Natural killer cell treated with Interleukin-12 subunit alpha and Interleukin-12 subunit beta and Interleukin-15 and Interleukin-18, amount 100 ng/mL, for 72 hours (primary cell): ENCODE measurements around the gene NCAM1. TPM values are rescaled to one million over a fixed set of nuclear protein-coding genes. Genes with fewer than 3 reads are reported as not detected.

ENCODE experiments used
- ATAC-seq, 2 donors: fragments of 150-1000 bp; cut with Tn5 transposase in 1 of 2; sonication (Bioruptor Pico), chemical (Tn5 transposase) in 1 of 2; 2 replicates each; pipeline ENCODE4 v1.10.0; 2021
- DNase-seq: peaks from one replicate; pipeline ENCODE4 v3.0.0; 2022; ENCODE audit warnings: low spot score
- H3K27ac Mint-ChIP-seq, 2 donors: 1 replicate in 1 of 2; 2 replicates in 1 of 2; pipeline ENCODE4 v1.8.0; 2022; ENCODE audit warnings: mixed read lengths in 2 of 2, mild to moderate bottlenecking in 1 of 2, moderate library complexity in 1 of 2
- H3K27me3 Mint-ChIP-seq, 2 donors: 1 replicate in 1 of 2; 2 replicates in 1 of 2; pipeline ENCODE4 v1.8.0; 2022; ENCODE audit warnings: mixed read lengths in 2 of 2
- H3K36me3 Mint-ChIP-seq: one replicate; pipeline ENCODE4 v1.8.0; 2022; ENCODE audit warnings: mixed read lengths
- H3K4me1 Mint-ChIP-seq, 2 donors: 1 replicate in 1 of 2; 2 replicates in 1 of 2; pipeline ENCODE4 v1.8.0; 2022; ENCODE audit warnings: low read depth in 2 of 2, mixed read lengths in 2 of 2, mild to moderate bottlenecking in 1 of 2
- H3K4me3 Mint-ChIP-seq: one replicate; pipeline ENCODE4 v1.8.0; 2022; ENCODE audit warnings: mixed read lengths
- H3K9me3 Mint-ChIP-seq: 2 replicates; pipeline ENCODE4 v1.8.0; 2022; ENCODE audit warnings: mixed read lengths
- total RNA-seq, 2 donors: library from RNA; stranded (reverse); gene quantifications; one replicate each; pipeline ENCODE4 v1.2.3, GENCODE V29; 2022

The NCAM1 gene
- total RNA-seq, 2 donors from 2014 or later, result 54.2 to 65.7 TPM

- Mint-ChIP-seq H3K4me1 (peaks cover 17 to 27% of the 10 kb centered on the region in 2 donors), H3K9me3 (no peaks in the 10 kb centered on the region), H3K27ac (no peak overlapping the region), H3K27me3 (no peaks in the 10 kb centered on the region), H3K4me3 (no peak overlapping the region), H3K36me3 (no peaks in the 10 kb centered on the region)
- ATAC-seq (no peak), DNase-seq (no peak)
Measured at GRCh38 chr11:113195728-113196127, 234.5 kb downstream of the NCAM1 start.

DNA sequence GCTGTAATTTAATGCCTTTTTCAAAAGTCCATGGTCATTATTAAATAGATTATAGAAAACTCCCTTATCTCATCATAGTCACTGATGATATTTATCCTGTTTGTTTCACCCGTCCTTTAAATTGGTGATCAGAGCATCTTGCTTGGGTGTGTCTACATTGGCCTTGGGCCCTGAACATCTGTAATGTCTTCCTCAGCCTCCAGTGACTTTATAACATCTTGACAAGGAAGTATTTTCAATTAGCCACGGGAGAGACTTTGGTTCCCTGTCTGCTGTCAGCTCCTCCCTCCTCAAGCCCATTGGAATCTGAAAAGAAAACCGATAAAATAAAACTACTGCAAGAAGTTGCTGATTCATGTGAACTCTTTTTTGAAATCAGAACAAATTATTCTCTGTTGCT lies 236.2 kb downstream of the NCAM1 start:
- peaks cover 26 to 39% of the 10 kb centered on the region in 2 donors for H3K4me1 Mint-ChIP-seq
- no peaks in the 10 kb centered on the region for H3K36me3 Mint-ChIP-seq
- H3K9me3 Mint-ChIP-seq, result no peaks in the 10 kb centered on the region
- H3K4me3 Mint-ChIP-seq, result no peak overlapping the region
- H3K27me3 Mint-ChIP-seq, result no peaks in the 10 kb centered on the region
- DNase-seq (no peak), ATAC-seq (no peak)
- H3K27ac Mint-ChIP-seq, result no peak overlapping the region

- no peak overlapping the region for H3K4me3 Mint-ChIP-seq
- peaks cover 23 to 32% of the 10 kb centered on the region in 2 donors for H3K4me1 Mint-ChIP-seq
- H3K36me3 Mint-ChIP-seq, result no peaks in the 10 kb centered on the region
- ATAC-seq (no peak), DNase-seq (no peak)
- H3K27ac Mint-ChIP-seq, result no peak overlapping the region
- no peaks in the 10 kb centered on the region for H3K27me3 Mint-ChIP-seq
- H3K9me3 Mint-ChIP-seq, result no peaks in the 10 kb centered on the region
Measured at GRCh38 chr11:113198972-113199661, 237.9 kb downstream of the NCAM1 start.

GRCh38 chr11:113199866-113200265 lies 238.6 kb downstream of the NCAM1 start:
- Mint-ChIP-seq H3K27me3 (no peaks in the 10 kb centered on the region), H3K4me3 (no peak overlapping the region), H3K9me3 (no peaks in the 10 kb centered on the region), H3K4me1 (peaks cover 28 to 40% of the 10 kb centered on the region in 2 donors), H3K36me3 (no peaks in the 10 kb centered on the region), H3K27ac (no peak overlapping the region)
- no peak for ATAC-seq
- DNase-seq, result no peak

- ATAC-seq, result no peak
- DNase-seq, result no peak
- peaks cover 28 to 35% of the 10 kb centered on the region in 2 donors for H3K4me1 Mint-ChIP-seq
- no peaks in the 10 kb centered on the region for H3K27me3 Mint-ChIP-seq
- H3K36me3 Mint-ChIP-seq, result peaks cover 6% of the 10 kb centered on the region
- no peak overlapping the region for H3K4me3 Mint-ChIP-seq
- H3K27ac Mint-ChIP-seq, result peak overlapping the region in 1 of 2 donors; percentile 9
- no peaks in the 10 kb centered on the region for H3K9me3 Mint-ChIP-seq
Measured at GRCh38 chr11:113201054-113201818, 240.0 kb downstream of the NCAM1 start.

GRCh38 chr11:113202431-113202830 lies 241.2 kb downstream of the NCAM1 start:
- H3K27ac Mint-ChIP-seq, result peak overlapping the region in 1 of 2 donors; percentile 9
- no peak for DNase-seq
- no peaks in the 10 kb centered on the region for H3K27me3 Mint-ChIP-seq
- peaks cover 9% of the 10 kb centered on the region for H3K36me3 Mint-ChIP-seq
- no peak overlapping the region for H3K4me3 Mint-ChIP-seq
- H3K4me1 Mint-ChIP-seq, result peaks cover 22 to 31% of the 10 kb centered on the region in 2 donors
- no peak for ATAC-seq
- no peaks in the 10 kb centered on the region for H3K9me3 Mint-ChIP-seq

- H3K4me1 Mint-ChIP-seq, result peaks cover 22 to 31% of the 10 kb centered on the region in 2 donors
- no peak for DNase-seq
- peaks cover 11% of the 10 kb centered on the region for H3K36me3 Mint-ChIP-seq
- no peak overlapping the region for H3K27ac Mint-ChIP-seq
- no peaks in the 10 kb centered on the region for H3K27me3 Mint-ChIP-seq
- no peaks in the 10 kb centered on the region for H3K9me3 Mint-ChIP-seq
- no peak overlapping the region for H3K4me3 Mint-ChIP-seq
- no peak for ATAC-seq
Measured at GRCh38 chr11:113203141-113203753, 242.0 kb downstream of the NCAM1 start.

GRCh38 chr11:113204280-113204679 lies 243.1 kb downstream of the NCAM1 start:
- no peak overlapping the region for H3K27ac Mint-ChIP-seq
- no peak for DNase-seq
- H3K4me3 Mint-ChIP-seq, result no peak overlapping the region
- no peaks in the 10 kb centered on the region for H3K9me3 Mint-ChIP-seq
- ATAC-seq, result peak in 1 of 2 donors; percentile 67
- peaks cover 17% of the 10 kb centered on the region for H3K36me3 Mint-ChIP-seq
- H3K4me1 Mint-ChIP-seq, result peaks cover 22 to 31% of the 10 kb centered on the region in 2 donors
- no peaks in the 10 kb centered on the region for H3K27me3 Mint-ChIP-seq

DNA sequence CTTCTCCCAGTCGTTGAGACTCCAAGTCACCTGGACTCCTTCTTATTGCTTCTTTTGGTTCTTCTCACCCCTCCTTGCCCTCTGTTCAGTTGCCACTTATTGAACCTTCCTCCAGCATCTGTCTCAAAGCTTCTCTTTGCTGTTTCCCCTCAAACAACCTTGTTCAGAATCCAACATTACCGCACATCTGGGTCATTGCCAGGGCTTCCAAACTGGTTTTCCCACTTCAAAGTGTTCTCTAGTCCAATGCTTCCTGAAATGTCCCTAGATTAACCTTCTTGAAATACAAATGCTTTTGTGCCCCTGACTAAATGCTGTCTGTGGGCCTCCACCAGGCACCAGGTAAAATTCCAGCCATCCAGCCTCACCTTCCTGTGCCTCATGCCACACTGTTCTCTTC lies 252.3 kb downstream of the NCAM1 start:
- no peak overlapping the region for H3K4me3 Mint-ChIP-seq
- no peak overlapping the region for H3K27ac Mint-ChIP-seq
- peaks cover 2 to 3% of the 10 kb centered on the region in 2 donors for H3K4me1 Mint-ChIP-seq
- no peaks in the 10 kb centered on the region for H3K9me3 Mint-ChIP-seq
- no peaks in the 10 kb centered on the region for H3K27me3 Mint-ChIP-seq
- DNase-seq, result no peak
- peaks cover 25% of the 10 kb centered on the region for H3K36me3 Mint-ChIP-seq
- ATAC-seq, result no peak

- no peaks in the 10 kb centered on the region for H3K9me3 Mint-ChIP-seq
- no peak for ATAC-seq
- peaks cover 15% of the 10 kb centered on the region for H3K36me3 Mint-ChIP-seq
- no peak overlapping the region for H3K4me3 Mint-ChIP-seq
- H3K27ac Mint-ChIP-seq, result no peak overlapping the region
- peaks cover 0 to 3% of the 10 kb centered on the region in 2 donors for H3K4me1 Mint-ChIP-seq
- no peaks in the 10 kb centered on the region for H3K27me3 Mint-ChIP-seq
- DNase-seq, result no peak
Measured at GRCh38 chr11:113222241-113222640, 261.0 kb downstream of the NCAM1 start.

DNA sequence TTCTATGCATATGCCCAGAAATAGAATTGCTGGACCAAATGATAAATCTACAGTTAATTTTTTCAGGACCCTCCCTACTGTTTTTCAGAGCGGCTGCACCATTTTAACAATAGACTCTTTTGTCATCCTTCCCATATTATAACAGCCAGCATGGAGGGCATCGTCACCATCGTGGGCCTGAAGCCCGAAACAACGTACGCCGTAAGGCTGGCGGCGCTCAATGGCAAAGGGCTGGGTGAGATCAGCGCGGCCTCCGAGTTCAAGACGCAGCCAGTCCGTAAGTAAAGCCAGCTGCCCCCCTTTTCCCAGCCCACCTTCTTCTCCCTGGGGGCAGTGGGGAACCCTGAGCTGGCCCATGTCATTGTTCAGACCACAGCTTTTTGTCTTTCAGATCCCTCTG lies 273.7 kb downstream of the NCAM1 start:
- no peak for DNase-seq
- no peak overlapping the region for H3K4me3 Mint-ChIP-seq
- ATAC-seq, result no peak
- no peaks in the 10 kb centered on the region for H3K27me3 Mint-ChIP-seq
- no peak overlapping the region for H3K27ac Mint-ChIP-seq
- H3K9me3 Mint-ChIP-seq, result no peaks in the 10 kb centered on the region
- peaks cover 11% of the 10 kb centered on the region for H3K36me3 Mint-ChIP-seq
- H3K4me1 Mint-ChIP-seq, result peaks cover 0 to 4% of the 10 kb centered on the region in 2 donors

GRCh38 chr11:113237261-113237660 lies 276.0 kb downstream of the NCAM1 start:
- peaks cover 4% of the 10 kb centered on the region in 2 donors for H3K4me1 Mint-ChIP-seq
- H3K9me3 Mint-ChIP-seq, result no peaks in the 10 kb centered on the region
- no peak overlapping the region for H3K27ac Mint-ChIP-seq
- no peak overlapping the region for H3K4me3 Mint-ChIP-seq
- peaks cover 11% of the 10 kb centered on the region for H3K36me3 Mint-ChIP-seq
- H3K27me3 Mint-ChIP-seq, result no peaks in the 10 kb centered on the region
- DNase-seq (no peak), ATAC-seq (no peak)

- DNase-seq, result no peak
- Mint-ChIP-seq H3K27me3 (no peaks in the 10 kb centered on the region), H3K4me1 (peaks cover 15% of the 10 kb centered on the region in 2 donors), H3K27ac (no peak overlapping the region), H3K36me3 (peaks cover 11% of the 10 kb centered on the region), H3K9me3 (no peaks in the 10 kb centered on the region), H3K4me3 (no peak overlapping the region)
- no peak for ATAC-seq
Measured at GRCh38 chr11:113238721-113239120, 277.5 kb downstream of the NCAM1 start.

DNA sequence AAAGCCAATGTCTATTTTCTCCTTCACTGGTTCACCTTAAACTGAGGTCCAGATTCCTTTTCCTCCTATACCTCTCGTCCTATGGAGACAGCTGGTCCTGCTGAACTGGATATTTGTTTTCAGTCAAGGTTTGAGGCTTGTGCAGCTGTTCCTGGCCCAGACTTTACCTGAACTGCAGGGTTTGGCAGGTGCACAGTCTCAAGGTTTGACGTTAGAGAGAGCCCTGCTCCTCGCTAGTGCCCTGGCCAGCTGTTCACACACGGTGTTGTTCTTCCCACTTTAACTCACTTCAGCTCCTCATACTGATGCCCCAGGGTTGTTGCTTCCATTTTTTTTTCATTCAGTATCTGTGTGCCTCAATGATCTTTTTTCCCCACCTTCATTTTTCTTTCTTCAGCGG lies 279.2 kb downstream of the NCAM1 start:
- DNase-seq, result no peak
- ATAC-seq, result no peak
- Mint-ChIP-seq H3K4me1 (peaks cover 11 to 15% of the 10 kb centered on the region in 2 donors), H3K4me3 (no peak overlapping the region), H3K27ac (peak overlapping the region in 1 of 2 donors; percentile 6), H3K27me3 (no peaks in the 10 kb centered on the region), H3K9me3 (no peaks in the 10 kb centered on the region), H3K36me3 (peaks cover 6% of the 10 kb centered on the region)
